Mesothelial cell of epicardium (in vitro differentiated cells): ENCODE data around the gene WDR20. TPM values are rescaled to one million over a fixed set of nuclear protein-coding genes. Genes with fewer than 3 reads are reported as not detected.
A peak's percentile ranks its signal among the peaks of the same experiment; 100 is the strongest.

Source experiments
- DNase-seq, 2 experiments: peaks; one replicate each; pipeline ENCODE4 v3.0.0; 2021; ENCODE audit warnings: low spot score in 2 of 2; ENCODE audit not compliant: unreplicated experiment in 2 of 2
- H3K27ac Mint-ChIP-seq: 2 replicates; pipeline ENCODE4 v1.8.0; 2021; ENCODE audit warnings: mixed read lengths
- H3K27me3 Mint-ChIP-seq: 2 replicates; pipeline ENCODE4 v1.8.0; 2021; ENCODE audit warnings: low read depth, mixed read lengths
- H3K36me3 Mint-ChIP-seq: 2 replicates; pipeline ENCODE4 v1.8.0; 2021; ENCODE audit warnings: mixed read lengths
- H3K4me1 Mint-ChIP-seq: 2 replicates; pipeline ENCODE4 v1.8.0; 2021; ENCODE audit warnings: mixed read lengths
- H3K4me3 Mint-ChIP-seq: 2 replicates; pipeline ENCODE4 v1.8.0; 2021; ENCODE audit warnings: mild to moderate bottlenecking, moderate library complexity, mixed read lengths
- H3K9me3 Mint-ChIP-seq: 2 replicates; pipeline ENCODE4 v1.8.0; 2021; ENCODE audit warnings: mixed read lengths
- CTCF ChIP-seq: fragments of 200-600 bp; sonication (generic); IDR thresholded peaks from one replicate; pipeline ENCODE4 v1.5.0; 2021; ENCODE audit warnings: antibody characterized with exemption; ENCODE audit not compliant: unreplicated experiment
- total RNA-seq: library from RNA; stranded (reverse); gene quantifications from 3 replicates; pipeline ENCODE4 v1.2.1, GENCODE V29; 2021

WDR20 gene
- total RNA-seq, 1 donor from 2014 or later: 39.5 TPM

- Mint-ChIP-seq H3K27ac (no peak overlapping the region), H3K36me3 (peaks cover 10% of the 10 kb centered on the region), H3K4me3 (no peak overlapping the region), H3K27me3 (no peaks in the 10 kb centered on the region), H3K4me1 (peaks cover 43% of the 10 kb centered on the region), H3K9me3 (no peaks in the 10 kb centered on the region)
- no peak for DNase-seq
- no peak for TF ChIP-seq CTCF
Observed at GRCh38 chr14:102195446-102195845, 55.7 kb downstream of the WDR20 start.

- Mint-ChIP-seq H3K9me3 (no peaks in the 10 kb centered on the region), H3K27me3 (no peaks in the 10 kb centered on the region), H3K27ac (peak overlapping the region; percentile 64), H3K36me3 (peaks cover 10% of the 10 kb centered on the region), H3K4me1 (peaks cover 35% of the 10 kb centered on the region), H3K4me3 (no peak overlapping the region)
- DNase-seq: no peak
- TF ChIP-seq CTCF: no peak
Observed at GRCh38 chr14:102196039-102196901, 56.6 kb downstream of the WDR20 start.

GRCh38 chr14:102196902-102197230, 57.2 kb downstream of the WDR20 start:
- Mint-ChIP-seq H3K27me3 (no peaks in the 10 kb centered on the region), H3K9me3 (no peaks in the 10 kb centered on the region), H3K36me3 (peaks cover 10% of the 10 kb centered on the region), H3K27ac (peak overlapping the region; percentile 38), H3K4me3 (no peak overlapping the region), H3K4me1 (peaks cover 31% of the 10 kb centered on the region)
- no peak for TF ChIP-seq CTCF
- DNase-seq: no peak

- Mint-ChIP-seq H3K27ac (no peak overlapping the region), H3K4me3 (no peak overlapping the region), H3K9me3 (no peaks in the 10 kb centered on the region), H3K36me3 (peaks cover 10% of the 10 kb centered on the region), H3K4me1 (peaks cover 31% of the 10 kb centered on the region), H3K27me3 (no peaks in the 10 kb centered on the region)
- DNase-seq: no peak
- no peak for TF ChIP-seq CTCF
Observed at GRCh38 chr14:102197317-102197853, 57.7 kb downstream of the WDR20 start.

- no peaks in the 10 kb centered on the region for H3K9me3 Mint-ChIP-seq
- H3K27me3 Mint-ChIP-seq: no peaks in the 10 kb centered on the region
- no peak for TF ChIP-seq CTCF
- no peak for DNase-seq
- H3K4me1 Mint-ChIP-seq: peaks cover 13% of the 10 kb centered on the region
- peaks cover 24% of the 10 kb centered on the region for H3K36me3 Mint-ChIP-seq
- H3K4me3 Mint-ChIP-seq: no peak overlapping the region
- H3K27ac Mint-ChIP-seq: no peak overlapping the region
Observed at GRCh38 chr14:102200690-102201352, 61.1 kb downstream of the WDR20 start.
